ENCODE results near the gene SMLR1. TPM values are rescaled to one million over a fixed set of nuclear protein-coding genes. Genes with fewer than 3 reads are reported as not detected.

The SMLR1 gene
- total RNA-seq, 1 donor from 2014 or later = not detected

DNA sequence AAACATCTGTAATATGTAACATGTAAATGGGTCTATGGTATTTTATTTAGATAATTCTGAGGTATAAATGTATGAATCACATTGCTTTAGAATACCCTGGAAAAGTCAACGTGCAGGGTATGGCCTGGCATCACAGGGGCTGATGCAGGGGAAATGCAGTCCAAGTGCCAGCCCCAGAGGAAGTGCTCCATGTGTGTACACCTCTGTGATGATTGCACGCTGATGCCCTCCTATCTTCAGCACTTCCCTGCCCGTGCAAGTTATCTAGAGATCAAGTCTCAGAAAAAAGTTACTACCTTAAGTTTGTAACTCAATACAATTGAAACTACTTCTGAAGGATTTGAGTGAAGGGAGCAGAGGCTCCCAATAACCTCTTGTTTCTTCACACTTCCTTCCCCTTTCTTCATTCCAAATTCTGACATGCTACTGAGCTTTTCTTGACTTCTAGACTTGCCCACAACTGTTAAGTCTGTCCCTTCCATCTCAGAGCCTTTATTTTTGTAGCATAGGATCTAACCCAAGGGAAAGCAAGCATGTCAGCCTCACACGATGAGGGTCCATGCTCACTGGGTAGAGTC lies 2.2 kb downstream of the SMLR1 start:
- no peaks in the 10 kb centered on the region for H3K9me3 Mint-ChIP-seq
- H3K27me3 Mint-ChIP-seq (ENCODE audit: low read depth) = peaks cover 3% of the 10 kb centered on the region
- TF ChIP-seq, protein P1, sequence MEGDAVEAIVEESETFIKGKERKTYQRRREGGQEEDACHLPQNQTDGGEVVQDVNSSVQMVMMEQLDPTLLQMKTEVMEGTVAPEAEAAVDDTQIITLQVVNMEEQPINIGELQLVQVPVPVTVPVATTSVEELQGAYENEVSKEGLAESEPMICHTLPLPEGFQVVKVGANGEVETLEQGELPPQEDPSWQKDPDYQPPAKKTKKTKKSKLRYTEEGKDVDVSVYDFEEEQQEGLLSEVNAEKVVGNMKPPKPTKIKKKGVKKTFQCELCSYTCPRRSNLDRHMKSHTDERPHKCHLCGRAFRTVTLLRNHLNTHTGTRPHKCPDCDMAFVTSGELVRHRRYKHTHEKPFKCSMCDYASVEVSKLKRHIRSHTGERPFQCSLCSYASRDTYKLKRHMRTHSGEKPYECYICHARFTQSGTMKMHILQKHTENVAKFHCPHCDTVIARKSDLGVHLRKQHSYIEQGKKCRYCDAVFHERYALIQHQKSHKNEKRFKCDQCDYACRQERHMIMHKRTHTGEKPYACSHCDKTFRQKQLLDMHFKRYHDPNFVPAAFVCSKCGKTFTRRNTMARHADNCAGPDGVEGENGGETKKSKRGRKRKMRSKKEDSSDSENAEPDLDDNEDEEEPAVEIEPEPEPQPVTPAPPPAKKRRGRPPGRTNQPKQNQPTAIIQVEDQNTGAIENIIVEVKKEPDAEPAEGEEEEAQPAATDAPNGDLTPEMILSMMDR (IDR thresholded peaks at IDR 0.05; ENCODE audit: unreplicated experiment) = no peak
- H3K4me1 Mint-ChIP-seq = peaks cover 2% of the 10 kb centered on the region
- DNase-seq (ENCODE audit: low spot score in 2 of 2, unreplicated experiment in 2 of 2) = no peak
- H3K36me3 Mint-ChIP-seq = no peaks in the 10 kb centered on the region
- H3K27ac Mint-ChIP-seq = no peak overlapping the region
- H3K4me3 Mint-ChIP-seq = no peak overlapping the region

DNA sequence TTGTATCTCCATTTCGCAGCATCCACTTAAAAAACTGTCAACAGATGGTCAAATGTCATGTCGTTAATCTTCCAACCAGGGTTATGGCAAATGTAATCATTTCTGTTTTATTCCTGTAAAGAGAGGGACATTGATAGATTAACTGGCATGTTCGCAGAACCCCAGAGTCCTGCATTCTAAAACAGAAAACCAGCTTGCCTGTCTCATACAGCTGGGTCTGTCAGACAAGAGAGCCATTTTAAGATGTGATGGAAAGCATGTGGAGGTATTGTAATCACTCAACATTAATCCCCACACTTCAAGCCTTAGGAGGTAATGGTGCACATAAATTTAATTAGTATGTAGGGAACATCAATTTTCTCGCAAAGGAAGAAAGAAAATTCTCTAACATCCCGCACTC lies 4.4 kb downstream of the SMLR1 start:
- Mint-ChIP-seq H3K27ac (no peak overlapping the region), H3K36me3 (no peaks in the 10 kb centered on the region), H3K9me3 (no peaks in the 10 kb centered on the region), H3K27me3 (ENCODE audit: low read depth) (no peaks in the 10 kb centered on the region), H3K4me3 (no peak overlapping the region), H3K4me1 (peaks cover 2% of the 10 kb centered on the region)
- no peak for DNase-seq (ENCODE audit: low spot score in 2 of 2, unreplicated experiment in 2 of 2)
- TF ChIP-seq, protein P1 (IDR thresholded peaks at IDR 0.05; ENCODE audit: unreplicated experiment) = no peak

DNA sequence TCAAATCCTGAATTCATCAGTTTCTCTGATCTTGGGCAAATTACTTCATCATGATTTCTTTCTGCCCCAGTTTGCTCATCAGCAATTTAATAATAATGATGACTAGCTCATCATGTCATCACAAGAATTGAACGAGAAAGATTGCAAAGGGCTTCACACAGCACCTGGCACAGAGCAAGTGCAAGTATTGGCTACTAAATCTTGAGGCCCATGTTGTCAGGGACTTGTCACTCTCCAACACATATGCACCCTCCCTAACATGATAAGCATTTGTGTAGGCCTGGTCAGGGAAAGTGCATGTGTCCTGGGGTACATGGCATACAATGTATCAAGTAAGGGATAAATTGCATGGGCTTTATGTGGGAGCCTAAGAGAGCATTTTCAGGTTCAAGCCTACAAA lies 6.4 kb downstream of the SMLR1 start:
- H3K4me1 Mint-ChIP-seq = peaks cover 2% of the 10 kb centered on the region
- no peak overlapping the region for H3K4me3 Mint-ChIP-seq
- H3K27ac Mint-ChIP-seq = no peak overlapping the region
- TF ChIP-seq, protein P1 (IDR thresholded peaks at IDR 0.05; ENCODE audit: unreplicated experiment) = no peak
- no peaks in the 10 kb centered on the region for H3K9me3 Mint-ChIP-seq
- no peak for DNase-seq (ENCODE audit: low spot score in 2 of 2, unreplicated experiment in 2 of 2)
- H3K36me3 Mint-ChIP-seq = no peaks in the 10 kb centered on the region
- no peaks in the 10 kb centered on the region for H3K27me3 Mint-ChIP-seq (ENCODE audit: low read depth)

DNA sequence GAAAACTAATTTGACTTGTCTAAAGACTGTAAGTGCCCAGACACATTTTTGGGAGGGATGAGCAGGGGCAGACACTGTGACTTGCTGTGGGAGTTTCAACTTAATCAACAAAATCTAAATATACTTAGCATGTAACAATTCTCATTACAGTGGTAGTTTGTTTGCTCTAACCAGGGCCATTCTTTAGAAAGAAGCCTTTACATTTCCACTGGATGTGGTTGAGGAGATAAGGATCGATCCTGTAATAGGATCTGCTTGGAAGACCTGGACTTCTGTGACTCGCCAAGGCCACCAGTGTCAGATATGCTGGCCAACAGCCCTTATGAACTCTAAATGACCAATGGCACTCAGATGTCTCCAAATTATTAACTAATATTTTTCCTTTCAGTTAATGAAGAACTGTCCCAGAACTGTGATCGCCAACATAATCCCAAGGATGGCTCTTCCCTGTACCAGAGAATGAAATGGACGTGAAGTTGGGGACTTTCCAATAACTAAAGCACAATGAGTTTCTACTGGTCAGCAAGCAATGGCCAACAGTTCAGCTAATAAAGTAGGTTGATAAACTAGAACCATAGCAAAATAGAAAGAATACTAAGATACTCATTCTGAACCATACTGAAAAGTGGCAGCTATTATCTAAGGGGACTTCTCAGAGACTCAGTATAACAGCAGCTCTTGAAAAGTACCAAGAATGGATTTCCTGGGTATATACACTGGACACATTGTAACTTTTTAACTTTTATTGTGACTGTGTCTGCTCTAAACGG lies 7.5 kb downstream of the SMLR1 start:
- Mint-ChIP-seq H3K9me3 (no peaks in the 10 kb centered on the region), H3K4me3 (no peak overlapping the region), H3K27ac (no peak overlapping the region), H3K36me3 (no peaks in the 10 kb centered on the region), H3K4me1 (no peaks in the 10 kb centered on the region), H3K27me3 (ENCODE audit: low read depth) (no peaks in the 10 kb centered on the region)
- TF ChIP-seq, protein P1 (IDR thresholded peaks at IDR 0.05; ENCODE audit: unreplicated experiment) = no peak
- no peak for DNase-seq (ENCODE audit: low spot score in 2 of 2, unreplicated experiment in 2 of 2)

DNA sequence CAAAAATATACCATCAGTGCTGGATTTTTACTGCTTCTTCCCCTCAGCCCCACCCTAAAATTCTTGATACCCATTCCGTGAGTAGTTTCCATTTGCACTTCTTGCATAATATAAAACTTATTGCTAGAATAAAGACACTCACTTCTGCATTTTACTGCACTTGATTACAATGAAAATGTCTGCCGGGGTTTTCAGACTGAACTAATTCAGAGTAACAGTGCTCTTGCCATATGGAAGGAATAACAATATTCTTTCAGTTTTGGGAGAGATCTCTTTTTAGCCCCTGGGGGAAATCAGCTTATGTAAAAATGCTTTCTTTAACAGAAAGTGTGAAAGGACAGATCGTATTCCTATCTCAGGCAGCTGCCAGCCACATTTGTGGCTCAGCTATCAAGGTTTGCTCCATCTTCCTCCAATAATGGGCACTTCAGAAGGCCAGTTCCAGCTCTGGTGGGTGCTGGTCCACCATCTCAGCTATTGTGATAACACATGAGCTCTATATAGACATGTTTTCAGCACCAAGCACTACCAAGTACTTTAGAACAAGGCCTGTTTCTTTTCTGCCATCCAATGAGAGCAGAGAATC lies 8.9 kb downstream of the SMLR1 start:
- no peaks in the 10 kb centered on the region for H3K36me3 Mint-ChIP-seq
- H3K9me3 Mint-ChIP-seq = no peaks in the 10 kb centered on the region
- H3K27me3 Mint-ChIP-seq (ENCODE audit: low read depth) = no peaks in the 10 kb centered on the region
- H3K27ac Mint-ChIP-seq = no peak overlapping the region
- H3K4me1 Mint-ChIP-seq = no peaks in the 10 kb centered on the region
- no peak overlapping the region for H3K4me3 Mint-ChIP-seq
- no peak for DNase-seq (ENCODE audit: low spot score in 2 of 2, unreplicated experiment in 2 of 2)
- TF ChIP-seq, protein P1 (IDR thresholded peaks at IDR 0.05; ENCODE audit: unreplicated experiment) = no peak

Measured in mesothelial cell of epicardium (in vitro differentiated cells).